ENCODE measurements around the gene CT47C1.

Gene CT47C1

DNA sequence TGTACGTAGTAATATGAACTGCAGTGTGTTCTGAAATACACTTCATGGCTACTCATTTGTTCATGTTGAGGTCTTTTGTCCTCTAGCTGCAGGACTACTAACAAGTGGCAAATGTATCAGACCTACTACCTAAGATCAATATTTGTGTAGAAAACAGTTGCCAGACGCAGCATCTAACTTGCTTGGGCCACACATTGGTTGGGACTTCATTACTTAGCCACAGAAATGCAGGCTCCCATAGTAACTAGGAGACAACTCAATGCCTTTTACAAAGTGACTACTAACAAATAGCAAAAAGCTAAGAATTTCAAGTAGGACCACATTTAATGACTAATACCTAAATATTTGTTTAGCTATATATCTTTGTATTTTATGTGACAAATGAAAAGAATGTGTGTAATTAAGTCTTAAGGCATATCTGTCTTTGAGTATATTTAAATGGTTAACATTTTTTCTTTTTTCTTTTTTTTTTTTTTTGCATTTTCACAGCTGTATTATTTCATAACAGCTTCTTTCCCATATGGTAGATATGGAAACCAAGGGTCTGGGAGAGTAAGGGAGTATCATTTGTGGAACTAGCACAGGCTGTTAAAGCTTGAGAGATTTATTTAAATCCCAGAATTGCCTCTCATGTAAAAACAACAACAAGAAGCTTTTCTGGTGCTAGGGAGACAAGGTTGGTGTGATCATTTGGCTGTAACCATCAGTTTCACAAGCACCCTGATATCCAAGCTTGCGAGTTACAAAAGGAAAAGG lies 2.7 kb downstream of the CT47C1 start:
- DNase-seq: no peak

DNA sequence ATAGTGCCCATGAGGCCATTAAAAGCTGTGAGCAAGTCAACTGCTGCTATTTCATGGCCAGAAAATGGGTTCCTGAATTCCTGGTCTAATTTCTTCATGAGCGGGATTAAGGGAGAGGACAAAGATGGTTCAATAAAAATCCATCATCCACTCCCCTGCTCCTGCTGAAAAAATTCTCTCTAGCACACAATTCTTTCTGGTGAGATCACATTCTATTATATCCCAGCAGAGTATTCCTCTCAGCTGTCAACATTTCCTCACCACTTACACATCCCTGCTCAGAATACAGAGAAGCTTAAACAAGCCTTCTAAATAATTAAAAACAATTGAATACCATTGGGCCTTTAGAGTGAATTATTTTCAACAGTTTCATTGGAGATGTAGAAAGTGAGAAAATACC lies 9.5 kb downstream of the CT47C1 start:
- DNase-seq: no peak

- no peak for DNase-seq
Measured at GRCh38 chrX:119084766-119085165, 12.0 kb downstream of the CT47C1 start.

DNA sequence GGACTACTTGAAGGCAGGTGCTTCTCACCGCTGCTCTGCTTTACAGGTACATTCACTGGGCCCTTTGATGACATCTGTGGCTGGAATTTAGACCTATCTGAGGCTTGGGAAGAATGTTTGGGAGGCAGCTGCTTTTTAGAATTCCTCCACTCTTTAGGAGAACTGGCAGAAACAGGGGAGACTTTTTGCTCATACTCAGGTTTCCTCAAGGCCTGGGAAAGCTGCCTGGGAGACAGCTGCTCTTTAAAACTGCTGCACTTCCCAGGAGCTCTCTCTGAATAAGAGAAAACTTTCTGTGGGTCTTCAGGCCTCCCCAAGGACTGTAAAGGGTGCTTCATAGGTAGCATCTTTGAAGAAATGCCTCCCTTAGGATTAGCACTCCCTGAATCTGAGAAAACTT lies 14.3 kb downstream of the CT47C1 start:
- DNase-seq: no peak

DNA sequence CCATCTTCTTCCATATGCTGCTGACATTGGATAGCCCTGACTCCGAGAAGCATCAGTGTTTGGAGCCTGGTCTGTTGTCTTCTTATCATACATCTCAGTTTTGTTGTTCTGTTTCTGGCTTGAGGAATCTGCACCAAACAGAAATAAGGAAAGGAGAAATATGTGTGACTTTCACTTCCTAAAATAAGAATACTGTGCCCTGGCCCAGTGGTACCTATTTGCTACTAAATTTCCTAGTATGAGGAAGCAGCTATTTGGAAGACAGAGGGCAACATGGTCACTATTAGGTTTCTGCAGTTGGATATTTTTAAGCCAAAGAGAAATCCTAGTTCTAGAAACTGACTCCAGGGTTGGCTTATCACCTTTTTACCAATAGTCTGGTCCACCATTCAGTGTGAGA lies 16.8 kb downstream of the CT47C1 start:
- DNase-seq: no peak

DNA sequence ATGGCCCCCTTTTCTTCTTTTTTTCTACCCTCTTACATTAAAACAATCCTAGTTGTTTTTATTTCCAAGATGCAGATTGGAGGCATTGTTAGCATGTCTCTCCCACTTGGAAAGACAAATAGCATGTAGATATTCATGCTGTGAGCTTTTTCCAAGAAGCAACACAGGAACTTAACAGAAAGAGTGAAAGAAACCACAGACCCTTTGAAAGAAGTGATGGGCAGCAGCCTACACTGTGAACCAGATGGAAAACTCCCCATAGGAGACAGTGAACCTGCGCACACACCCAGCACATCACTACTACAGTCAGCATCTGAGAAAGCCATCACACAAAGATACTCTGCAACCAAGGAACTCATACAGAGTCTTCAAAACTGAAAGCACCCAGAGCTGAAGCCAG lies 17.8 kb downstream of the CT47C1 start:
- no peak for DNase-seq

DNA sequence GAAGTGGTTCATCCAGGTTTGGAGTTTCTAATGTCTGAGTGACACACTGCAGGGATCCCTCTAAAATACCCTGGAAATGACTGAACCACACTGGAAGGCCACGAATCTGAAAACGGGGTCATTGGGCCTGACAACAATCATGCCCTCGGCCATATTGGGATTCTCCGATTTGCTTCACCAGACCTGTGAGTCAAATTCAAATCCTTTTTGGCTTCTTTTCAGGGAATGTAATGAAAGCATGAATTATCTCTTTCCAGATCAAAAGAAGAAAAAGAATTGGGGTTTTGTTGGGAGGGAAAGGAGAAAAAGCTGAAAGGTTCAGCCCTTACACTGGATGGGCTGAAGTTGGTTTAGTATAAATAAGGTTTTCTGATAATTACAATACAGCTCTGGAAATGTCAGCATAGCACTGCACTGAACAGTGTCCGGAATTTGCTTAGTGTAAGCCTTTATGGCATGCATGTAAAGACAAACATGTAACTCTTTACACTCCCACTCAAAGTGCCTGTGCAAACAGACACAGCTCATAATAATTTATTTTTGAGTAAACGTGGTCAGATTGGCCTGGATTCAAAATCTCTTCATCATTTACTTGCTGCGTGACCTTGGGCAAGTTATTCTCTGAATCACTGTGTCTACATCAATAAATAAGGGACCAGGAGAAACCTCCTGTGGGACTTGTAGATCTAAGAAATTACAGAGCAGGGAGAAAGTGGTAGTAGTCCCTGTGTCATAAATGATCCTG lies 21.4 kb downstream of the CT47C1 start:
- DNase-seq: no peak

GRCh38 chrX:119094819-119095218 lies 22.0 kb downstream of the CT47C1 start:
- no peak for DNase-seq

- no peak for DNase-seq
Measured at GRCh38 chrX:119095936-119096335, 23.1 kb downstream of the CT47C1 start.

GRCh38 chrX:119101168-119101567 lies 28.4 kb downstream of the CT47C1 start:
- DNase-seq: no peak

GRCh38 chrX:119105826-119106225 lies 33.0 kb downstream of the CT47C1 start:
- DNase-seq: no peak

GRCh38 chrX:119107206-119107605 lies 34.4 kb downstream of the CT47C1 start:
- DNase-seq: no peak

GRCh38 chrX:119118780-119119395 lies 46.1 kb downstream of the CT47C1 start:
- no peak for DNase-seq

DNA sequence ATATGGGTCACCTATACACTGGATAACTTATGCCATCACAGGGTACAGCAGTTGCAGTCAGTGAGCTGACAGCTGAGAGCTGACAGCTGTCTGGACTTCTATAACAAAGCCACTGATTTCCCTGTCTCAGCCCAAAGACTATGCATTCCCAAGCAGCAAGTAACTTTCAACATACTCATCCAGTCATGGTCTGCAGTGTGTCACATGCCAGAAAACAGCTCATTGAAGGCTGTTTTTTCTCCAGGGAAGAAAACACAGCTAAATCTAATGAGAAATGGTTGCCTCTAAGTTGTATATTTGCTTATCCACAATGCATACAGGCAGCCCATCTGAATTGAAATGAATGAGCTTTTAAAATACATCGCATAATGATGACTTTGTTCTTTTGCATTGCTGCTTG lies 48.5 kb downstream of the CT47C1 start:
- DNase-seq: no peak

Measured in KG1 (cell line).